HepG2 (cell line): ENCODE results near the gene C11orf58. TPM values are rescaled to one million over a fixed set of nuclear protein-coding genes. Genes with fewer than 3 reads are reported as not detected.
A peak's percentile ranks its signal among the peaks of the same experiment; 100 is the strongest.

Experiments used
- KLF11 ChIP-seq: IDR thresholded peaks from 2 replicates; pipeline ENCODE4 v1.6.1; 2016; ENCODE audit warnings: missing compliant biosample characterization
- MED8 ChIP-seq: sonication (generic); formaldehyde crosslinking; IDR thresholded peaks from 2 replicates; pipeline ENCODE4 v1.8.1; 2023; ENCODE audit warnings: mild to moderate bottlenecking, missing genetic modification reagents; ENCODE audit not compliant: insufficient replicate concordance
- PCBP1 ChIP-seq: fragments of 200-400 bp; formaldehyde crosslinking; IDR thresholded peaks from 2 replicates; pipeline ENCODE4 v1.6.1; 2017; ENCODE audit warnings: mild to moderate bottlenecking, low read depth, low read length, borderline replicate concordance
- RARA ChIP-seq: IDR thresholded peaks from 2 replicates; pipeline ENCODE4 v1.6.1; 2016; ENCODE audit warnings: missing genetic modification reagents, missing compliant biosample characterization
- RFX3 ChIP-seq: IDR thresholded peaks from 2 replicates; pipeline ENCODE4 v1.6.1; 2016; ENCODE audit warnings: missing biosample characterization, missing genetic modification reagents
- SETDB1 ChIP-seq: sonication (generic); formaldehyde crosslinking; IDR thresholded peaks from 2 replicates; pipeline ENCODE4 v1.5.1; 2020; ENCODE audit warnings: missing genetic modification reagents, mild to moderate bottlenecking, borderline replicate concordance
- SRY ChIP-seq: sonication (generic); formaldehyde crosslinking; IDR thresholded peaks from 2 replicates; pipeline ENCODE4 v1.8.0; 2022; ENCODE audit warnings: mild to moderate bottlenecking, missing genetic modification reagents
- ZFP41 ChIP-seq: sonication (generic); formaldehyde crosslinking; IDR thresholded peaks from 2 replicates; pipeline ENCODE4 v1.4.0; 2020; ENCODE audit warnings: mild to moderate bottlenecking, missing genetic modification reagents, borderline replicate concordance
- ZNF143 ChIP-seq: sonication (generic); formaldehyde crosslinking; IDR thresholded peaks from 2 replicates; pipeline ENCODE4 v1.4.0; 2020; ENCODE audit warnings: missing genetic modification reagents
- ZNF20 ChIP-seq: sonication (generic); formaldehyde crosslinking; IDR thresholded peaks from 2 replicates; pipeline ENCODE4 v1.4.0; 2020; ENCODE audit warnings: mild to moderate bottlenecking, moderate library complexity, missing genetic modification reagents
- ZNF501 ChIP-seq: sonication (generic); formaldehyde crosslinking; IDR thresholded peaks from 2 replicates; pipeline ENCODE4 v1.5.1; 2020; ENCODE audit warnings: mild to moderate bottlenecking, moderate library complexity, missing genetic modification reagents
- ZNF615 ChIP-seq: sonication (generic); formaldehyde crosslinking; IDR thresholded peaks from 2 replicates; pipeline ENCODE4 v1.5.0; 2020; ENCODE audit warnings: mild to moderate bottlenecking, missing genetic modification reagents, borderline replicate concordance
- polyA plus RNA-seq, 8 experiments: library from polyadenylated mRNA; depleted of rRNA in 3 of 8; stranded (reverse) in 7 of 8; unstranded in 1 of 8; fragments of >200 nt; fragmentation: Illumina TruSeq in 4 of 8; extraction: Trizol in 4 of 8; gene quantifications; 2 replicates each; pipeline versions ENCODE4 v1.2.1 to v1.2.3, GENCODE V29; 2011 to 2016; ENCODE audit warnings: low read depth in 4 of 8, missing spikeins in 1 of 8, mixed read lengths in 1 of 8; ENCODE audit not compliant: insufficient read depth in 1 of 8
- total RNA-seq, 5 experiments: library from RNA; depleted of rRNA; stranded (reverse); fragments of >200 nt; fragmentation: Illumina TruSeq; extraction: Trizol; gene quantifications; 2 replicates each; pipeline ENCODE4 v1.2.3, GENCODE V29; 2016; ENCODE audit warnings: low read depth in 1 of 5
- TF ChIP-seq, protein P1 (sequence below): IDR thresholded peaks from 2 replicates; pipeline ENCODE4 v1.6.1; 2012; ENCODE audit warnings: low read length, improper control_type of control experiment
- TF ChIP-seq, protein P2 (sequence below): sonication (generic); formaldehyde crosslinking; IDR thresholded peaks from 2 replicates; pipeline ENCODE4 v1.4.0; 2020; ENCODE audit warnings: missing genetic modification reagents
- TF ChIP-seq, protein P3 (sequence below): sonication (generic); formaldehyde crosslinking; IDR thresholded peaks from 2 replicates; pipeline ENCODE4 v1.5.0; 2020; ENCODE audit warnings: missing genetic modification reagents
- TF ChIP-seq, protein P4 (sequence below): sonication (generic); formaldehyde crosslinking; IDR thresholded peaks from 2 replicates; pipeline ENCODE4 v1.5.0; 2020; ENCODE audit warnings: missing genetic modification reagents
- TF ChIP-seq, protein P5 (sequence below): sonication (generic); formaldehyde crosslinking; IDR thresholded peaks from 2 replicates; pipeline ENCODE4 v1.8.0; 2022; ENCODE audit warnings: missing genetic modification reagents, low read depth, mild to moderate bottlenecking, borderline replicate concordance

Gene C11orf58
- total and polyA plus RNA-seq, 2 of the 13 experiments (the other 11 are each of a cell fraction or from before 2014, with no cell fraction given): 83.8 to 167 TPM

DNA sequence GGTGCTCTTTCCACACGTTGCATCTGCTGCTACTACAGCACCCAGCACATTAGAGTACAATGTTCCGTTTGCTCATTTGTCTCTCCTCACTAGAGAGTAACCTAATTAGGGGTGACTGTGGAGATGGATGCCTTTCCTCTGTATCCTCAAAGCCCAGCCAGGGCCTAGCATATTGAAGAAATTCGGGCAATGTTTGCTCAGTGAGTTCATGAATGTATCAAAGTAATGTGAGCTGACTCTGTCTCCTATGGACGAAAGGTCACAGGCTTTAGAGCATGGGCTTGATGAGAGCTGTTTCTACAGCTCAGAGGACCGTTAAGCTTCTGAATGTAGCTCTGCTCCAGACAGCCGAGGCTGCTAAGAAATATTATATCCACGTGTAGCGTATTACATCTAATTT is 67.5 kb downstream of the C11orf58 start (continued):
- TF ChIP-seq SRY (CRISPR knock-in tag): no peak
- TF ChIP-seq, protein P1, sequence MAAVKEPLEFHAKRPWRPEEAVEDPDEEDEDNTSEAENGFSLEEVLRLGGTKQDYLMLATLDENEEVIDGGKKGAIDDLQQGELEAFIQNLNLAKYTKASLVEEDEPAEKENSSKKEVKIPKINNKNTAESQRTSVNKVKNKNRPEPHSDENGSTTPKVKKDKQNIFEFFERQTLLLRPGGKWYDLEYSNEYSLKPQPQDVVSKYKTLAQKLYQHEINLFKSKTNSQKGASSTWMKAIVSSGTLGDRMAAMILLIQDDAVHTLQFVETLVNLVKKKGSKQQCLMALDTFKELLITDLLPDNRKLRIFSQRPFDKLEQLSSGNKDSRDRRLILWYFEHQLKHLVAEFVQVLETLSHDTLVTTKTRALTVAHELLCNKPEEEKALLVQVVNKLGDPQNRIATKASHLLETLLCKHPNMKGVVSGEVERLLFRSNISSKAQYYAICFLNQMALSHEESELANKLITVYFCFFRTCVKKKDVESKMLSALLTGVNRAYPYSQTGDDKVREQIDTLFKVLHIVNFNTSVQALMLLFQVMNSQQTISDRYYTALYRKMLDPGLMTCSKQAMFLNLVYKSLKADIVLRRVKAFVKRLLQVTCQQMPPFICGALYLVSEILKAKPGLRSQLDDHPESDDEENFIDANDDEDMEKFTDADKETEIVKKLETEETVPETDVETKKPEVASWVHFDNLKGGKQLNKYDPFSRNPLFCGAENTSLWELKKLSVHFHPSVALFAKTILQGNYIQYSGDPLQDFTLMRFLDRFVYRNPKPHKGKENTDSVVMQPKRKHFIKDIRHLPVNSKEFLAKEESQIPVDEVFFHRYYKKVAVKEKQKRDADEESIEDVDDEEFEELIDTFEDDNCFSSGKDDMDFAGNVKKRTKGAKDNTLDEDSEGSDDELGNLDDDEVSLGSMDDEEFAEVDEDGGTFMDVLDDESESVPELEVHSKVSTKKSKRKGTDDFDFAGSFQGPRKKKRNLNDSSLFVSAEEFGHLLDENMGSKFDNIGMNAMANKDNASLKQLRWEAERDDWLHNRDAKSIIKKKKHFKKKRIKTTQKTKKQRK: no peak
- TF ChIP-seq, protein P2, sequence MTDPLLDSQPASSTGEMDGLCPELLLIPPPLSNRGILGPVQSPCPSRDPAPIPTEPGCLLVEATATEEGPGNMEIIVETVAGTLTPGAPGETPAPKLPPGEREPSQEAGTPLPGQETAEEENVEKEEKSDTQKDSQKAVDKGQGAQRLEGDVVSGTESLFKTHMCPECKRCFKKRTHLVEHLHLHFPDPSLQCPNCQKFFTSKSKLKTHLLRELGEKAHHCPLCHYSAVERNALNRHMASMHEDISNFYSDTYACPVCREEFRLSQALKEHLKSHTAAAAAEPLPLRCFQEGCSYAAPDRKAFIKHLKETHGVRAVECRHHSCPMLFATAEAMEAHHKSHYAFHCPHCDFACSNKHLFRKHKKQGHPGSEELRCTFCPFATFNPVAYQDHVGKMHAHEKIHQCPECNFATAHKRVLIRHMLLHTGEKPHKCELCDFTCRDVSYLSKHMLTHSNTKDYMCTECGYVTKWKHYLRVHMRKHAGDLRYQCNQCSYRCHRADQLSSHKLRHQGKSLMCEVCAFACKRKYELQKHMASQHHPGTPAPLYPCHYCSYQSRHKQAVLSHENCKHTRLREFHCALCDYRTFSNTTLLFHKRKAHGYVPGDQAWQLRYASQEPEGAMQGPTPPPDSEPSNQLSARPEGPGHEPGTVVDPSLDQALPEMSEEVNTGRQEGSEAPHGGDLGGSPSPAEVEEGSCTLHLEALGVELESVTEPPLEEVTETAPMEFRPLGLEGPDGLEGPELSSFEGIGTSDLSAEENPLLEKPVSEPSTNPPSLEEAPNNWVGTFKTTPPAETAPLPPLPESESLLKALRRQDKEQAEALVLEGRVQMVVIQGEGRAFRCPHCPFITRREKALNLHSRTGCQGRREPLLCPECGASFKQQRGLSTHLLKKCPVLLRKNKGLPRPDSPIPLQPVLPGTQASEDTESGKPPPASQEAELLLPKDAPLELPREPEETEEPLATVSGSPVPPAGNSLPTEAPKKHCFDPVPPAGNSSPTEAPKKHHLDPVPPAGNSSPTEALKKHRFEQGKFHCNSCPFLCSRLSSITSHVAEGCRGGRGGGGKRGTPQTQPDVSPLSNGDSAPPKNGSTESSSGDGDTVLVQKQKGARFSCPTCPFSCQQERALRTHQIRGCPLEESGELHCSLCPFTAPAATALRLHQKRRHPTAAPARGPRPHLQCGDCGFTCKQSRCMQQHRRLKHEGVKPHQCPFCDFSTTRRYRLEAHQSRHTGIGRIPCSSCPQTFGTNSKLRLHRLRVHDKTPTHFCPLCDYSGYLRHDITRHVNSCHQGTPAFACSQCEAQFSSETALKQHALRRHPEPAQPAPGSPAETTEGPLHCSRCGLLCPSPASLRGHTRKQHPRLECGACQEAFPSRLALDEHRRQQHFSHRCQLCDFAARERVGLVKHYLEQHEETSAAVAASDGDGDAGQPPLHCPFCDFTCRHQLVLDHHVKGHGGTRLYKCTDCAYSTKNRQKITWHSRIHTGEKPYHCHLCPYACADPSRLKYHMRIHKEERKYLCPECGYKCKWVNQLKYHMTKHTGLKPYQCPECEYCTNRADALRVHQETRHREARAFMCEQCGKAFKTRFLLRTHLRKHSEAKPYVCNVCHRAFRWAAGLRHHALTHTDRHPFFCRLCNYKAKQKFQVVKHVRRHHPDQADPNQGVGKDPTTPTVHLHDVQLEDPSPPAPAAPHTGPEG (CRISPR knock-in tag): no peak
- TF ChIP-seq SETDB1: no peak
- TF ChIP-seq RARA (CRISPR knock-in tag): peak; percentile 99
- TF ChIP-seq, protein P3, sequence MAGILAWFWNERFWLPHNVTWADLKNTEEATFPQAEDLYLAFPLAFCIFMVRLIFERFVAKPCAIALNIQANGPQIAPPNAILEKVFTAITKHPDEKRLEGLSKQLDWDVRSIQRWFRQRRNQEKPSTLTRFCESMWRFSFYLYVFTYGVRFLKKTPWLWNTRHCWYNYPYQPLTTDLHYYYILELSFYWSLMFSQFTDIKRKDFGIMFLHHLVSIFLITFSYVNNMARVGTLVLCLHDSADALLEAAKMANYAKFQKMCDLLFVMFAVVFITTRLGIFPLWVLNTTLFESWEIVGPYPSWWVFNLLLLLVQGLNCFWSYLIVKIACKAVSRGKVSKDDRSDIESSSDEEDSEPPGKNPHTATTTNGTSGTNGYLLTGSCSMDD: no peak
- TF ChIP-seq, protein P4, sequence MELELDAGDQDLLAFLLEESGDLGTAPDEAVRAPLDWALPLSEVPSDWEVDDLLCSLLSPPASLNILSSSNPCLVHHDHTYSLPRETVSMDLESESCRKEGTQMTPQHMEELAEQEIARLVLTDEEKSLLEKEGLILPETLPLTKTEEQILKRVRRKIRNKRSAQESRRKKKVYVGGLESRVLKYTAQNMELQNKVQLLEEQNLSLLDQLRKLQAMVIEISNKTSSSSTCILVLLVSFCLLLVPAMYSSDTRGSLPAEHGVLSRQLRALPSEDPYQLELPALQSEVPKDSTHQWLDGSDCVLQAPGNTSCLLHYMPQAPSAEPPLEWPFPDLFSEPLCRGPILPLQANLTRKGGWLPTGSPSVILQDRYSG (CRISPR knock-in tag): no peak
- no peak for TF ChIP-seq KLF11 (CRISPR knock-in tag)
- no peak for TF ChIP-seq ZNF615 (CRISPR knock-in tag)
- TF ChIP-seq, protein P5, sequence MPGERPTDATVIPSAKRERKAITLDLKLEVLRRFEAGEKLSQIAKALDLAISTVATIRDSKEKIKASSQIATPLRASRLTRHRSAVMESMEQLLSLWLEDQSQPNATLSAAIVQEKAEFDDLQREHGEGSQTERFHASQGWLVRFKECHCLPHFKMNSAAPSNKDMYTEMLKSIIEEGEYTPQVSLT (CRISPR knock-in tag): no peak
- no peak for TF ChIP-seq ZNF143 (CRISPR knock-in tag)
- TF ChIP-seq PCBP1: no peak
- no peak for TF ChIP-seq ZFP41 (CRISPR knock-in tag)
- 0 out of 2 replicates have a peak, but pooled peaks have one; percentile 20 for TF ChIP-seq ZNF501
- no peak for TF ChIP-seq MED8
- TF ChIP-seq RFX3 (CRISPR knock-in tag): no peak
- no peak for TF ChIP-seq ZNF20 (CRISPR knock-in tag)
